A549 (cell line): Measurements from ENCODE around the gene TIMP3. TPM values are rescaled to one million over a fixed set of nuclear protein-coding genes. Genes with fewer than 3 reads are reported as not detected.

Source experiments
- ATAC-seq, 2 experiments: fragments of 200-7000 bp in 1 of 2; fragments of >200 bp in 1 of 2; cut with Nextera tagmentation in 1 of 2; cut with Tn5 transposase in 1 of 2; 3 replicates each; pipeline versions ENCODE4 v1.8.0 to v1.9.1; 2018 to 2020; ENCODE audit warnings: mild to moderate bottlenecking in 1 of 2, moderate library complexity in 1 of 2
- CTCF ChIA-PET: fragments of 300-600 bp; sonication (Branson Sonifier 250); formaldehyde crosslinking; extraction: SDS; loops from one replicate; lab custom pipeline; 2021; ENCODE audit warnings: antibody characterized with exemption, inconsistent platforms; lab: Yijun Ruan, JAX
- POLR2A ChIA-PET: fragments of 350-600 bp; formaldehyde crosslinking; extraction: SDS; loops from one replicate; lab custom pipeline; 2021; ENCODE audit warnings: antibody characterized with exemption, inconsistent platforms; lab: Yijun Ruan, JAX
- DNase-seq, 2 experiments: peaks; one replicate each; pipeline versions ENCODE4 v3.0.0 to v3.0.0-alpha.2; 2011 to 2016; ENCODE audit warnings: low read depth in 1 of 2, low spot score in 1 of 2
- FAIRE-seq: peaks from 2 replicates; lab custom pipeline; 2011; peaks lifted over from hg19 to GRCh38; lab: Jason Lieb, UNC
- H3K27ac ChIP-seq, 2 experiments: fragments of >200 bp; sonication (Bioruptor Twin); formaldehyde crosslinking; 3 replicates each; pipeline ENCODE4 v1.5.1; 2016 to 2017
- H3K4me1 ChIP-seq: fragments of >200 bp; sonication (Bioruptor Twin); formaldehyde crosslinking; 3 replicates; pipeline ENCODE4 v1.6.1; 2016
- H3K4me2 ChIP-seq: fragments of >200 bp; sonication (Bioruptor Twin); formaldehyde crosslinking; 3 replicates; pipeline ENCODE4 v1.6.1; 2016
- H3K4me3 ChIP-seq: fragments of >200 bp; sonication (Bioruptor Twin); formaldehyde crosslinking; 3 replicates; pipeline ENCODE4 v1.5.1; 2016
- H3K9me3 ChIP-seq: fragments of >200 bp; sonication (Bioruptor Twin); formaldehyde crosslinking; 3 replicates; pipeline ENCODE4 v1.6.1; 2016
- BCL3 ChIP-seq: fragments of >200 bp; sonication (Bioruptor Twin); formaldehyde crosslinking; IDR thresholded peaks from 3 replicates; pipeline ENCODE4 v1.6.1; 2016
- BHLHE40 ChIP-seq: IDR thresholded peaks from 2 replicates; pipeline ENCODE4 v1.6.1; 2012; ENCODE audit warnings: low read depth, low read length, inconsistent platforms
- CHD4 ChIP-seq: fragments of 200-600 bp; sonication (generic); IDR thresholded peaks from 2 replicates; pipeline ENCODE4 v1.6.1; 2016; ENCODE audit warnings: antibody characterized with exemption, mild to moderate bottlenecking, borderline replicate concordance
- CTCF ChIP-seq: fragments of >200 bp; sonication (Bioruptor Twin); formaldehyde crosslinking; IDR thresholded peaks from 3 replicates; pipeline ENCODE4 v1.5.1; 2016
- E2F6 ChIP-seq: IDR thresholded peaks from 2 replicates; pipeline ENCODE4 v1.6.1; 2012; ENCODE audit warnings: low read depth, borderline replicate concordance
- EHF ChIP-seq: fragments of 250-450 bp; sonication (Bioruptor Pico); IDR thresholded peaks from 2 replicates; pipeline ENCODE4 v1.5.0; 2020; ENCODE audit warnings: mild to moderate bottlenecking
- EHMT2 ChIP-seq: fragments of 200-600 bp; sonication (generic); IDR thresholded peaks from 2 replicates; pipeline ENCODE4 v1.6.1; 2016; ENCODE audit warnings: antibody characterized with exemption, low read depth, mild to moderate bottlenecking, moderate library complexity
- ESRRA ChIP-seq: fragments of 150-350 bp; IDR thresholded peaks from 2 replicates; pipeline ENCODE4 v1.6.1; 2014; ENCODE audit warnings: mild to moderate bottlenecking, low read length, borderline replicate concordance
- FOXS1 ChIP-seq: fragments of 250-450 bp; sonication (Bioruptor Pico); IDR thresholded peaks from 2 replicates; pipeline ENCODE4 v1.5.0; 2020; ENCODE audit warnings: mild to moderate bottlenecking, moderate library complexity
- HDAC2 ChIP-seq: fragments of 200-600 bp; sonication (generic); IDR thresholded peaks from 2 replicates; pipeline ENCODE4 v1.6.1; 2016
- HOXA7 ChIP-seq: fragments of 250-450 bp; sonication (Bioruptor Pico); IDR thresholded peaks from 2 replicates; pipeline ENCODE4 v1.5.0; 2020; ENCODE audit warnings: mild to moderate bottlenecking, moderate library complexity
- HOXB13 ChIP-seq: fragments of 250-450 bp; sonication (Bioruptor Pico); IDR thresholded peaks from 2 replicates; pipeline ENCODE4 v1.5.0; 2020; ENCODE audit warnings: low read depth, mild to moderate bottlenecking, moderate library complexity
- HOXB5 ChIP-seq: fragments of 250-450 bp; sonication (Bioruptor Pico); IDR thresholded peaks from 2 replicates; pipeline ENCODE4 v1.5.0; 2020; ENCODE audit warnings: mild to moderate bottlenecking, moderate library complexity
- JUN ChIP-seq, 2 experiments: fragments of >200 bp; sonication (Bioruptor Twin); formaldehyde crosslinking; IDR thresholded peaks; 2 replicates in 1 of 2; 3 replicates in 1 of 2; pipeline ENCODE4 v1.6.1; 2016 to 2017
- JUNB ChIP-seq: fragments of >200 bp; sonication (Bioruptor Twin); formaldehyde crosslinking; IDR thresholded peaks from 2 replicates; pipeline ENCODE4 v1.6.1; 2016
- KDM5A ChIP-seq: fragments of 200-600 bp; sonication (generic); IDR thresholded peaks from 2 replicates; pipeline ENCODE4 v1.6.1; 2016; ENCODE audit warnings: antibody characterized with exemption, mild to moderate bottlenecking
- MAFK ChIP-seq: fragments of 450-650 bp; IDR thresholded peaks from 2 replicates; pipeline ENCODE4 v1.6.1; 2014; ENCODE audit not compliant: partially characterized antibody
- MAX ChIP-seq: IDR thresholded peaks from 2 replicates; pipeline ENCODE4 v1.6.1; 2012
- PHF8 ChIP-seq: fragments of 200-600 bp; sonication (generic); IDR thresholded peaks from 2 replicates; pipeline ENCODE4 v1.6.1; 2016; ENCODE audit warnings: low read depth, mild to moderate bottlenecking, antibody characterized with exemption, moderate library complexity, borderline replicate concordance
- POLR2A ChIP-seq: IDR thresholded peaks from 2 replicates; pipeline ENCODE4 v1.6.1; 2012; ENCODE audit warnings: mild to moderate bottlenecking, low read length
- RARB ChIP-seq: fragments of 250-450 bp; sonication (Bioruptor Pico); IDR thresholded peaks from 2 replicates; pipeline ENCODE4 v1.8.0; 2021; ENCODE audit warnings: mild to moderate bottlenecking, moderate library complexity
- SMC3 ChIP-seq: fragments of >200 bp; sonication (Bioruptor Twin); formaldehyde crosslinking; IDR thresholded peaks from 3 replicates; pipeline ENCODE4 v1.6.1; 2018; ENCODE audit warnings: inconsistent platforms
- TP53 ChIP-seq: fragments of 250-450 bp; sonication (Bioruptor Pico); IDR thresholded peaks from 2 replicates; pipeline ENCODE4 v1.5.0; 2021; ENCODE audit warnings: mild to moderate bottlenecking, moderate library complexity
- ZC3H11A ChIP-seq: fragments of 450-650 bp; IDR thresholded peaks from 2 replicates; pipeline ENCODE4 v1.6.1; 2014; ENCODE audit warnings: antibody characterized with exemption, mild to moderate bottlenecking
- ZFP36 ChIP-seq: fragments of 450-650 bp; IDR thresholded peaks from 2 replicates; pipeline ENCODE4 v1.6.1; 2014; ENCODE audit warnings: borderline replicate concordance; ENCODE audit not compliant: partially characterized antibody
- WGBS: methylation state at CpG from one replicate; pipeline ENCODE4 v1.1.6; 2017; ENCODE audit errors: missing lambda C conversion rate; 5-methylcytosine and 5-hydroxymethylcytosine counted together
- polyA plus RNA-seq, 4 experiments: library from polyadenylated mRNA; depleted of rRNA in 3 of 4; stranded (reverse); fragments of >200 nt; fragmentation: RNase III in 1 of 4; extraction: RNeasy Plus Mini Kit Qiagen cat#74134 plus additional on column Dnase treatment in 1 of 4; gene quantifications; 2 replicates in 3 of 4; 3 replicates in 1 of 4; pipeline ENCODE4 v1.2.3, GENCODE V29; 2011 to 2017

TIMP3 gene
- polyA plus RNA-seq, 2 of the 4 experiments (the other 2 are of a cell fraction) = 1.4 to 1.7 TPM

GRCh38 chr22:32853662-32854061 is 52.2 kb downstream of the TIMP3 start:
- Histone ChIP-seq H3K4me2 (no peak overlapping the region), H3K27ac (no peak overlapping the region), H3K9me3 (no peaks in the 10 kb centered on the region), H3K4me1 (no peaks in the 10 kb centered on the region)
- no peak for FAIRE-seq
- whole genome bisulfite sequencing = 8% methylated on average over 2 of the region's 2 CpGs
- no peak for DNase-seq
- ChIA-PET POLR2A (no interaction called here), CTCF (interaction anchor here (1.1 kb wide), 1 partner anchor 24 kb away, joined by 3 read pairs; no protein-coding TSS in a partner anchor)
- TF ChIP-seq RARB (CRISPR knock-in tag) = no peak
- no peak for TF ChIP-seq ZFP36
- no peak for TF ChIP-seq CHD4
- no peak for TF ChIP-seq ESRRA
- TF ChIP-seq CTCF = no peak
- TF ChIP-seq HDAC2 = no peak
- TF ChIP-seq TP53 (CRISPR knock-in tag) = no peak
- no peak for TF ChIP-seq ZC3H11A
- TF ChIP-seq POLR2A = no peak
- no peak for TF ChIP-seq PHF8
- TF ChIP-seq MAFK = no peak
- TF ChIP-seq EHMT2 = no peak
- TF ChIP-seq JUNB = no peak
- no peak for TF ChIP-seq EHF (CRISPR knock-in tag)
- no peak for TF ChIP-seq HOXB5 (CRISPR knock-in tag)
- no peak for TF ChIP-seq KDM5A
- no peak for TF ChIP-seq HOXA7
- TF ChIP-seq, all 56 proteins: peak for 0
- H3K4me3 ChIP-seq = no peak overlapping the region
- no peak for ATAC-seq

- no peak for FAIRE-seq
- CTCF ChIA-PET = no interaction called here
- WGBS = 55% methylated on average over 14 of the region's 14 CpGs
These were observed 52.9 kb downstream of the TIMP3 start for GRCh38 chr22:32854351-32854804.

More at GRCh38 chr22:32854351-32854804, 52.9 kb downstream of the TIMP3 start:
- Histone ChIP-seq H3K4me1 (no peaks in the 10 kb centered on the region), H3K27ac (no peak overlapping the region), H3K4me3 (no peak overlapping the region), H3K4me2 (no peak overlapping the region), H3K9me3 (no peaks in the 10 kb centered on the region)
- TF ChIP-seq E2F6 (no peak), JUN (IDR thresholded peaks at IDR 0.05) (no peak), BCL3 (no peak), BHLHE40 (no peak), CTCF (no peak), MAX (no peak), SMC3 (no peak), TP53 (CRISPR knock-in tag) (no peak), FOXS1 (CRISPR knock-in tag) (no peak), HOXB13 (CRISPR knock-in tag) (no peak)
- DNase-seq = no peak
- no peak for ATAC-seq
- POLR2A ChIA-PET = no interaction called here
